NCI-H1930 (cell line): ENCODE results near the gene DPP10.

Source experiments
- DNase-seq, 2 experiments: peaks; one replicate each; lab custom pipeline; 2025; lab: John Stamatoyannopoulos, UW

Gene DPP10

GRCh38 chr2:115738111-115738510, 1295.7 kb downstream of the DPP10 start:
- DNase-seq: no peak

GRCh38 chr2:115739574-115739973, 1297.1 kb downstream of the DPP10 start:
- no peak for DNase-seq

DNA sequence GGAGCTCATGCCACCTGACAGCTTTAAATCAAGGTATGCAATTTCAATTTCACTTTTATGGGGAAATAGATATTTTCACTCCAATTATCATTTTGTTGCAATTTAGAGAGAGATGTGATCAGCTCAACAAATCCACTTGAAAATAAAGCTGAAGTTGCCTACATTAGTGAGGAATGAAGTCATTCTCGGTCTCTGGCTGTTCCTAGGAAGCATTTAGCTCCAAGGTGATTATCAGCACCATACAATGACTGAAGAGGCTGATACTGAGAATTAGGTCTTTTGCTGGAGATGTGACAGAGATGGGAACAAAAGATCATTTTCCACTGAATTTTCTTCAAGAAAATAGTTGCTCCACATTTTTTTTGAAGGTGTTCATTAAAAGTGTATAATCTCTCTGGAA, 1303.7 kb downstream of the DPP10 start:
- no peak for DNase-seq

- no peak for DNase-seq
Measured at GRCh38 chr2:115757286-115757685, 1314.8 kb downstream of the DPP10 start.

DNA sequence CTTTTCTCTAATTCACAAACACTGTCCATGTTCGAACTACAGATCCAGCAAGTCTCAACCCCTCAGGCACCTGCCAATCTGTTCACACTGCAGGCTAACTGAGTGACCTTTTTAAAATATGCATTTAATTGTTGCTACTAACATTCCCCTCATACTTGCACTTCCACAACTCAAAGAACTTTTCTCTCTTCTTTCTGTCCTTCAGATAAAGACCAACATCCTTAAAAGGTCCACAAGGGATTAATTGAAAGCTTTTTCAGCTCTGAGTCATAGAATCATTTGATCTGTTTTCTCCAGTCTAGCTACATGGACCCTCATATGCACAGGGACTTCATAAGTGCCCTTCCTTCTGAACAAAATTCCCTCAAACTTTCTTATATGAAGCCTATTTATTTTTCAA, 1321.2 kb downstream of the DPP10 start:
- no peak for DNase-seq

- no peak for DNase-seq
Measured at GRCh38 chr2:115771516-115771915, 1329.1 kb downstream of the DPP10 start.

- DNase-seq: no peak
Measured at GRCh38 chr2:115774361-115774760, 1331.9 kb downstream of the DPP10 start.

DNA sequence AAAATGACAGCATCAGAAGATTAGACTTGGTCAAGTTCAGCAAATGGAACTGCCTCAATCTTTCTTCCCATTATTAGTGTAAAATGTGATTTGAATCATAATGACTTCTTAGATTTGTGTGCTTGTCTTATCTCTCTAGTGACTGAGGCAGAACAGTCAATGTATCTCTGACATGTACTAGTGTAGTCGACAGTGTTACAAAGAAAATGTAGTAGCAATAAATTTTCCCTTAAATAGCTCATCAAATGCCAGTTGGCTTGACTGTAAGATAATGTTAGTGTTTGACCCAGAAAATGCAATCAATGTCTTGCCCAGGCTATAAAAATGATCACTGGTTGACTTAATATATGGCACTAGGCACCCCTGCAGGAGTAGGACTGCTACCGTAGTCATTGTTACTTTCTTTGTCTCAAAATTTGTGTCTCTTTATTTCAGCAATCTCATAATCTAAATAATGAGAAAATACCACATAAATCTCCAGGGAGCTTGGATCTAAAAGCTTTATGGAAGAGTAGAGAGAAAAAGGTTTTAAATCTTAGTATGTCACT, 1336.7 kb downstream of the DPP10 start:
- DNase-seq: no peak

DNA sequence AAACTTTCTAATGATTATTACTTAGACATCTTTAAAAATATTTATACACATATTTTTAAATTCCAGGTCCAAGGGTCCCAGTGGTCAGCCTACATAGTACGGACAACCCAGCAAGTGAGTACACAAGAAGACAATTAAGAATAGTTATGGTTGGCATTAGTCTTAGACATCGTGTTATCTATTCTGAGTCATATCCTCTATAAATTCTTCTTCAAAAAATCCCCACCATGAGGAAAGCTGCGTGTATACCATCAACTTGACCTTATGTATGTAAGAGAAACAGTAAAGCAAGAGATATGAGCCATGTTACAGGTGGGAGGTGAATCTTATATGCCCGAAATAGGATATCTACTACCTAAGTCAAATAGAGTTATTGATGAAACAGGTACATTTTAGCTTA, 1339.8 kb downstream of the DPP10 start:
- DNase-seq: no peak

GRCh38 chr2:115796078-115796477, 1353.6 kb downstream of the DPP10 start:
- DNase-seq: no peak

DNA sequence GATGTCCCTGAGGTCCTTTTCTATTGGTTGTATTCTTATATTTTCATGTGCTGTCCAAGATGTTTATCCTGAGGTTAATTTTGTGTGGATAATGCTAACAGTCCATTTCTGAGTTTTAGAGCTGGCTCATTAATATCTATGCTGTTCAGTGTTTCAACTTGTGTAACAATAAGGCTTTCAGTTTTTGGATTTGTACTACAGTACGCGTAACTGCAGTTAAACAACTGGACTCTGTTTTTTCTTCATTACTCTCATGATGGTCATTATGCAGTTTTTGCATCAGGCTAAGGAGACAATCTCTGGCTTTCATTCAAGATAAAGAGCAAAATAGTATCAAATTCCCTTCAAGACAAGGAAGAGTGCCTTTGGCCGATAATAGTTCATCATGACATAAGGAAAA, 1364.8 kb downstream of the DPP10 start:
- no peak for DNase-seq

DNA sequence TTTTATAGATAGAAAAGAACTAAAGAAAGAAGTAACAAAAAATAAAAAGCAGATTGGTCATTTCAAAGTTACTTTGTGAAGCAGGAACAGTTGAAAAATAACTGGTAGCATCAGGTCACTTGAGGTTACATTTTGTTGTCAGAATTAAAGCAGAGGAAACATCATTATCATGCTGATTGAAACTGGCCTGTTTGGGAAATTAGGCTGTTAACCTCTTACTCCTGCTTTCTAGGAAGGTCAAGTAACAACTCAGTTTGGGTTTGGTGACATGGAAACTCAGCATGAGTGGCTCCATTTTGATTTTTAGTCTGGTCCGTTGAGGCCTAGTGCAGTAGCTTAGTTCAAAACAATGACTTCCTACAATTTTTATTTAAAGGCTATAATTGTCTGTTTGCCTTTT, 1383.5 kb downstream of the DPP10 start:
- DNase-seq: no peak

- DNase-seq: no peak
Measured at GRCh38 chr2:115833196-115833595, 1390.8 kb downstream of the DPP10 start.

GRCh38 chr2:115838539-115838938, 1396.1 kb downstream of the DPP10 start:
- no peak for DNase-seq

DNA sequence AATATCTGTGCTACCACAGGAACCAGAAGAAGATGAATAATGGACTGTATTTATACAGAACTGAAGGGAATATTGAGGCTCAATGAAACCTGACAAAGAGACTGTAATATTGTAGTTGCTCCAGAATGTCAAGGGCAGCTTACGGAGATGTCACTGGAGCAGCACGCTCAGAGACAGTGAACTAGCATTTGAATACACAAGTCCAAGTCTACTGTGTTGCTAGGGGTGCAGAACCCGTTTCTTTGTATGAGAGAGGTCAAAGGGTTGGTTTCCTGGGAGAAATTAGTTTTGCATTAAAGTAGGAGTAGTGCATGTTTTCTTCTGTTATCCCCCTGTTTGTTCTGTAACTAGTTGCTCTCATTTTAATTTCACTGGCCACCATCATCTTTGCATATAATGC, 1399.9 kb downstream of the DPP10 start:
- no peak for DNase-seq

DNA sequence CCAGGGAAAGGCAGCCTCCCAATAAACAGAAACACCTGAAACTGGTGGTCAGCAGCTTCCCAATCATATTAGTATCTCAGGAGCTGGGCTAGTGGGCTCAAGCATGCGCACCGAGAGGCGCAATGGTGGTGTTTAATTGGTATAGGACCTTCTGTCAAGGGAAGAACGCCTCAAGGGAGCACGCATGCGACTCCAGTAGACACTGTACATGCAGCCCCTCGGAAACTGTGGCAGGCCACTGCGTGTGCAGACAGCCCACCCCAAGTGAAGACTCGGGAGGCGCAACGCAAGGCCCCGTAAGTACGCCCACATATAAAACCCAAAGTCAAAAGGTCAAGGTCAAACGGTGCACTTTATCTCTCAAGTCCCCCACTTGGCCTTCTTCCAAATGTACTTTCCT, 1405.8 kb downstream of the DPP10 start:
- no peak for DNase-seq

DNA sequence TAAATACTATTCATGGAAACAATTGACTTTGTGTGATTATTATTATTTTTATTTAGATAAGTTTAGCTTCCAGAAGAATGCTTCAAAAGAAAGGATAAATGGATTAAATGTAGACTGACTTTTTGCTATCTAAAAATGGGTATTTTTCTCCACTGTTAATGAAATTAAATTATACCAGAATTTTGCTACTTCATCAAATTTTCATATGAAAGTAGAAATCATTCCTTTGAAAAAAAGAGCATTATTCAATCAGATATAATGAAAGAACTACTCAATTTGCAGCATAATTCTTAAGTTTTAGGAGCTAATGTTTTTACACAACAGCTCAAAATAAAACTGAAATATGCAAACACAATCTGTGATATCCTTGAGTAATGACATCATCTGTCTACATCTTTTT, 1424.6 kb downstream of the DPP10 start:
- no peak for DNase-seq

DNA sequence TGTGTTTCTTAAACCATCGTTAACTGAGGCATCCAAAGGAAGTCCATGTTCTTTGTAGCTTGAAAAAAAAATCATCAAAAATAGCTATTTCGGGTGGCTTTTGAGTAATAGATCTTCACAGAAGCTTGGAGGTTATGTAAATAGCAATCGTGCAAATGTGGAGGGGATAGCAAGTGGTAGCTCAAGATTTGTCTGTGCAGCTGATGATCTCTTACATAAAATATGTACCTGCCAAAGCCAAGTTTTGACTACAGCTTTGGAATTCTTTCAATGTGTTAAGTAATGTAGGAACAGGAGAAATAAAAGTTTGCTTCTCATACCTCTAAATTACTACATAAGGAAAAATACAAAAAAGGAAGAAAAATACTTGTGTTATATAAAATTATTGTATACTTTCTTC, 1432.0 kb downstream of the DPP10 start:
- DNase-seq: no peak

- DNase-seq: no peak
Measured at GRCh38 chr2:115880558-115880957, 1438.1 kb downstream of the DPP10 start.

DNA sequence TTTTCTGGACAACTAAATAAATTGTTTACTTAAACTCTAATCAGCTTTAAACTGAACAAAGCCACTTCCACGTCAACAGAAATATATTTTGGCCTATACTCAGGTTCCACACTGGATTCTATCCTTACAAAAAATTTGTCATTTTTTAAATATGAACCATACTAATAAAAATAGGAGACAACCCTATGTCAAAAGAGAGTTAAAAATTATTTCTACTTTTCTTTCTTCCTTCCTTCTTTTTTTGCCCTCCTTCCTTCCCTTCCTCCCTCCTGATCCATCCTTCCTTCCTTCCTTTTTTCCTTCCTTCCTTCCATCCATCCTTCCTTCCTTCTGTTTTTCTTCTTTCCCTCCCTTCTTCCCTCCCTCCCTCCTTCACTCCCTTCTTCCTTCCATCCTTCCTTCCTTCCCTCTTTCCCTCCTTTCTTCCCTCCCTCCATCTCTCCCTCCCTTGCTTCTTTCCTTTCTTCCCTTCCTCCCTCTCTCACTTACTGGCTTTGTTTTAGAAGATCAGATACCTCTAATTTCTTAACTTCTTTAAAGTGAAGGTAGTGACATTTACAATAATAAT, 1444.9 kb downstream of the DPP10 start:
- no peak for DNase-seq
